GOT3 (cell line): ENCODE results near the gene QRFP.

Experiments used
- DNase-seq: peaks from one replicate; lab custom pipeline; 2025; ENCODE audit warnings: mixed read lengths; lab: John Stamatoyannopoulos, UW

QRFP gene

GRCh38 chr9:130872093-130872492 lies 24.5 kb downstream of the QRFP start:
- DNase-seq = no peak

- no peak for DNase-seq
Measured at GRCh38 chr9:130871395-130872062, 25.1 kb downstream of the QRFP start.

- no peak for DNase-seq
Measured at GRCh38 chr9:130870491-130871381, 25.9 kb downstream of the QRFP start.

GRCh38 chr9:130869250-130869649 lies 27.4 kb downstream of the QRFP start:
- DNase-seq = no peak

DNA sequence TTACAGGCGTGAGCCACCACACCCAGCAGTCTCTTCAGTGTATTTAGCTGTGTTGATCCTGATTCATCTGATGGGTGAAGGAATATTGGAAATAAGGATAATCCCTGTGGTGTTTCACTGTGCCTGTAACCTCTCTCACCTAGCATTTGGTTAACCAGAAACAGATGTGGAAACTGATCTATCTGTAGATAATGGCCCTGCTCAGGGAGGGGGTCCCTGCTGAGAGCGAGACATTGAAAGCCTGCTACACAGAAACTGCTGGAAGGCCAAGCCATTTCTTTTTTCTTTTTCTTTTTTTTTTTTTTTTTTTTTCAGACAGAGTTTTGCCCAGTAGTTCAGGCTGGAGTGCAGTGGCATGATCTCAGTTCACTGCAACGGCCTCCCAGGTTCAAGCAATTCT lies 28.4 kb downstream of the QRFP start:
- no peak for DNase-seq

DNA sequence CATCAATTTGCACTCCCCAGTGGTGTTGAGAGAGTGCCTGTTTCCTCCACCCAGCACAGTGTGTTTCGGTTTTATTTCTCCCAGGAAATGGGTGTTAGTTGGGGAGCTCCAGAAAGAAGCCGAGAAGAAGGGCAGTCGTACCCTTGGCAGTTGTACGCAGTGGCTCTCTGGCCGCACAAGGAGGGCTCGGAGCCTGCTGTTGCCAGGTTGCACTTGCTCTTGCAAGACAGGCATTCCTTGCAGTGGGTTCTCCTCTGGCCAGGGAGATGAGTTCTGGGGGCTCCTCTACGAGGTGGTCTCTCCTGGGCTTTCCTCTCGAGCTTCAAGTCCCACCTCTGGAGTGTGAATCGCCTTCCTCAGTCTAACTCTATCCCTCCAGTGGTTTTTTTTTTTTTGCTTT lies 29.1 kb downstream of the QRFP start:
- DNase-seq = no peak

DNA sequence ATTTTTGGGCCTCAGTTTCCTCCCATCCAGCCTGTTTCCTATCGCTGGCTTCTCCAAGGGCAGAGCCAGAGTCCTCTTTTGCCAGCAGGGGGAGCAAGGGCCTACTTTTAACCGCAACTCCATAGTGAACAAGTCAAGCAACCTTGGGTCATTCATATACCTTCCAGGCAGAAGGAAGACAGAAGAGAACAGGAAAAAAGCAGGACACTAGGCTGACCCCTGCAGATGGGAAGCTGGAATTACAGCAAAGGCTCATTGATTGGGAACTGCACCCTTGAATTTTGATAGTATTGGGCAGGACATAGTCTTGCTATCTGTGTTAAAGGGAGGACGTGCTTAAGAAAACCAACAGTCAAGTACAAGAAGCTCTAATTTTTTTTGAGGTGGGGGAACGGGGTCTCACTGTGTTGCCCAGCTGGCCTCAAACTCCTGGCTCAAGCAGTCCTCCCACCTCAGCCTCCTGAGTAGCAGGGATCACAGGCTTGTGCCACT lies 30.1 kb downstream of the QRFP start:
- DNase-seq = no peak

DNA sequence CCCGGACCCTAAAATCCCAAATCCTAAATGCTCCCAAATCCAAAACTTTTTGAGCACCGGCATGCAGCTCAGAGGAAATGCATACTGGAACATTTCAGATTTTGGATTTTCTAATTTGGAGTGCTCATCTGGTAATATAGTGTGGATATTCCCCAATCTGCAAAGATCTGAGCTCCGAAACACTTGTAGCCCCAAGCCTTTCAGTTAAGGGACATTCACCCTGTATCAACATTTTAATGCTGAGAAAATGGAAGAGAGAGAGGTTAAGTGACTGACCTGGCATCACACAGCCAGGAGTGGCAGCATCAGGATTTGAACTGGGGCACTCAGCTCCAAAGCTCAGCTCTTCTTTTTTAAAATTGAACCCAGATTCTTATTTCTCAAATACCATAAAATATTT lies 30.7 kb downstream of the QRFP start:
- DNase-seq = no peak

DNA sequence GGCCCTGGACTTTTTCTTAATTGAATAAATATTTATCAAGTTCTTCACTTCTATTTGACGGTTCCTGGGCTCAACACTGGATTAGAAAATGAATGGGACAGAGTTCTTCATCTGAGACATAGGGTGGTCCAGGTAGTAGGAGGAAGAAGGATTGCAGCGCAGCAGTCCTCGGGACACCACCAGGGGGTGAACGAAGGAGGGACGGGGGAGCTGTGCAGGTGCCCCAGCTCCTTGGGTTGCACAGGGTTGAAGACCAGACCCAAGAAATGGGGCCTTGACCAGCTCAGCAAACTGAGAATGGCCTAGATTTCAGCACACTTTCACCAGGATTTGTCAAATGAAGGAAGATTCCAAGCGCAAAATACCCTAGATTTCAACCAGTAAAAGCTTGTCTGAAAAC lies 32.1 kb downstream of the QRFP start:
- no peak for DNase-seq

GRCh38 chr9:130862747-130863146 lies 33.9 kb downstream of the QRFP start:
- no peak for DNase-seq

GRCh38 chr9:130862217-130862616 lies 34.4 kb downstream of the QRFP start:
- DNase-seq = no peak

DNA sequence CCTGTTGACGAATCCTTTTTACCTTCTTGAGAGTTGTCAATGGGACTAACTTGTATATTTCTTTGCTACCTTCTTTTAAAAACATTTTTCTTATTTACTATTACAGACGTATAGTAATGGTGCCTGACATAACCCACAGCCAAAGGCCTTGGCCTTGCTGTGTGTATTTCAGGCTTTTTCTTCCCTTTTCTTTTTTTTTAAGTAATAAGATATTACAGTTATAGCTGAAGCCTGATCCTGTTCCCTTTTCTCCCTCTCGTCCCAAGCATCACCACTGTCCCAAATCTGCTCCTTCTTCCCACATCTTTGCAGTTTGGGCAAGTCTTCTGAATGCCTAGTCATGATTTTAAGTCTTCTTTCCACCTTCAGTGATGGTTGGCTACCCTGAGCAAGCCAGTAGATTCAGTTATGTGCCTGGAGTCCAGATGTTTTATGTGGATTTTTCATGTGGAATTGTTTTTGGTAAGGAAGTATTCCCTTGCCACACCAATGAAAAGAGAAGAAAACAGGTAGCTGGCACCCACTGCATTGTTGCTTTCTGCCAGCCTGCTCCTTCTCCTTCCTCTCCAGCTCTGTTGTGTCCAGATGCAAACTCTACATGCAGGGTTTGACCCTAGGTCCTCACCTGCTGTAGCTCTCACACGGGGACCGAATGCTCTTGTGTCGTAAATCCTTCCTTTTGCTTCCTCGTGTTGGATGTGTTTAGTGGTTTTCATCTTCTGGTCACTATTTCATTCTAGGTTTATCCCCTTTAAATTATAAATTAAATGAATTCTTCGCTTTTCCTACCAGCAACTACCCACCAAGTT lies 35.0 kb downstream of the QRFP start:
- DNase-seq = no peak

DNA sequence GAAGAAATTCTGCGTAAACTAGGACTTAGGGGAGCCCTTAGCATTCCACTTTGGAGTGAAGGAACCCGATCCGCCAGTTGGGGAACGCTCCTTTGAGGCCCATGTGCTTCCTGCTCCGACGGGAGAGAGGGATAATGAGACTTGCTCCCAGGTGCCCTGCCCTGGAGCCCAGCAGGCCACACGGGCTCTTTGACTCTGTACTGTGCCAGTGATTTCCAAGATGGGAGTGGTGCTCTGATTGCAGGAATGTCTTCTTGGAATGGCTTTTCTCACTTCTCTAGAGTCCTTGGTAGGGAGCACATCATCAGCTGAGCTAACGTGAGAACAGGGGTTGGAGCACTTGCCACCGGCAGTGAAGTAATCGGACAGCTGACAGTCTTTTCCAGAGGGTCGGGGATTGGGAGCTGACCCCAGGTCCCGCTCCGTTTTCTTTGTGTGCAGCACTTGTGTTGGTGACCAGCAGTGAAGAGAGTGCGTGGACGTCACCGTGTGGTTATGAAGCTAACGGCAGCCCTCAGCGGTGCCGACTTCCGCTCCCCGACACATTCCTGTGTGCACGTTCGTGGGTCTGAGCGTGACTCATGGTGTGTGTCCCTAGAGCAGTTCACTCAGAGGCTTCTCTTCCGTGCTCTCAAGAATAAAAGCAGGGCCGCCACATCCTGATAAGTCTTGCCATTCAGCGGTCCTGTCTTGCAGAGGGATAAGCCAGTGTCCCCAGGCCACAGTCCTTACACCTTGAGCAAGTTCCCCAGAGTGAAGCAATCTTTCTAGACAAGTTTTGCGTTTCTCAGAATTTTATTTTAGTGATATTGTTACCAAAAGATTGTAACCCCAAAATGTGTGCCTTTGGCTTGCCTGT lies 35.9 kb downstream of the QRFP start:
- peak; percentile 24 for DNase-seq

DNA sequence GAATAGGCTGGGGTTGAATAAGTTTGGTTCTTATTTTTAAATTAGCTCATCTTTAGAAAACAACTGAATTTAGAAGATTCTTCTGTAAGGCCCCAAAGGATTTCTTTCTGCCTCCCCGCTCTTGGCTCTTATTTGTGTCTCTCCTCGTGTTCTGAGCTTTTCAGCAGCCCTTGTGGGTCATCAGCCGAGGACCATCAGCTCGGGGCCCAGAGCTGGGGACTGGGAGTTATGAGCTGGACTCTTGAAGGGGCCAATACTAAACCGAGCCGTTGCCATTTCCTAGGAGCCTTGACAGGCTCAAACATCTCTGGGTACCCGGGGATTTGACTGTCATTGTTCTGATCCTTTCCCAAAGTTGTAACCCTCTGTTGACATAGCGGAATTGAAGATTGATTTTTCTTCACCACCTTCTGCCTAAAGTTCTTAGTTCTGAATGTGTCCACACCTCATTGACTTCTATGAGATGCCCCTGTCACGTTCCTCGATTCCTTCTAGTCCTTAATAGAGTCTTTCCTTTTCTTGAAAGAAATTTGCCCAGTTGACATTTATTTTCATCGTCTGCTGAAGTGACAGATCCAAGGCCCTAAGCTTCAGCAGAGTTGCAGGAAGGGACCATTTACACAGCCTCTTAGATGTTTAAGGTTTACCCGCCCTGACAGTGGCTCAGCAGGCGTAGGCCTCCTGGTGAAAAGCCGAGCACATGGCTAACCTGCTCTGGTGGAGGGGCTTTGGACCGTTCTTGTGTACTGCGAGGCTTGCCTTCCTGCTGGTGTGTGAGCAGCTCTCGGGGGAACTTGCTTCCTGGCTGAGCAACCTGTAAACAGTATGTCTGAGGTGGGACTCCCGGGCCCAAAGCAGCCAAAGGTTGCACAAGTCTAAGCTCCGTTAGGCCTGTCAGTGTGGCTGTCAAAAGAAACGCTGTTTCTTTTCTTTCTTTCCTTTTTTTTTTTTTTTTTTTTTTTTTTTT lies 37.6 kb downstream of the QRFP start:
- DNase-seq = no peak

DNA sequence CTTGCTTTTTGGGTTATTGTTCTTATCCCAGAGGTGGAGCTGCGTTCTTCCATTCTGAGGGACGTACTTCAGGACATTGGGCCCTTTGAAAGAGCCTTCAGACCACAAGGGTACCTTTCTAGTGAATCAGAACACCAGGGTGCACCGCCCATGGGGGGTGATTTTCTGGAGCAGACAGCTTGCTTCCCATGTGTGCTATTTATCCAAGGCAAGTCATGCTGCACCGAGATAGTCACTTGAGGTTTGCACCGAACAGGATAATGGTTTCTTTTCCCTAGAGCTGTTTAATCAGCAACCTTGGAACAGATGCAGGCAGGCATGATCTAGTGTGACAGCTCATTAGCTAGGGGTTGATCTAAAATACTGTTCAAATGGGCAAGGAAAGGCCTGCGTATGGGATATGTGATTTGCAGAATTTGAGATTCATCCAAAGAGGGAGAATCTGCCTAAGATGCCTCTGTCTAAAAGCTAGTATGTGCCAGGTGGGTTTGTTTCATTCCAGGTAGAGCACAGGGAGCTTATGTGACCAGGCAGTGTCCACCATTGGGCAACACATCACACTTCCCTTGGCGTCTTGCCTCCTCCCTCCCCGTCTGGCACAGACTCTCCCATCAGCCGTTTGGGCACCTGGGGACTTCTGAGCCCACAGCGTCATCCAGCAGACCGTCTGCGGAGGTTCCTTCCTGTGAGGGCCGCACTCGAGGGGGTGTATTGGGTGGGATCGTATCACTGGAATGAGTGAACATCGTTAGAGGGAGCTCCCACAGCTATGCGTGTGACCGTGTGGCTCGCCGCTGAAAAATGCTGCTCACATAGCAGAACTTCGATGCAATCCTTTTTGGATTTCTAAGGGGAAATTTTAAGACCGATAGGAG lies 38.5 kb downstream of the QRFP start:
- no peak for DNase-seq

DNA sequence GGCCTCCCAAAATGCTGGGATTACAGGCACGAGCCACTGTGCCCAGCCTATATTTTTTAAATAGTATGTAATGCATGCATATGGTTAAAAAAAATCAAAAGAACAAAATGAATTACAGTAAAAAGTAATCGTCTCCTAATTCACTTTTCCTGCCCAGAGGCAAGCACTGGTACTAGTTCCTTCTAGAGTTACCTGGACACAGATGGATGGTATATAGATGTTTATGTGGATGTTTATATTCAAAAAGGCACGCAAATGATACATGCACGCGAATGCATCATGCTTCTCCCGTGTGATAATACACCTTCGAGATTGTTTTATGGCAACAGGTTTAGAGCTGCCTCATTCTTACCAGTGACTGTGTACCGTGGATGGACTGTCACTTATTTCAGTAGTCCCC lies 40.1 kb downstream of the QRFP start:
- DNase-seq = no peak

DNA sequence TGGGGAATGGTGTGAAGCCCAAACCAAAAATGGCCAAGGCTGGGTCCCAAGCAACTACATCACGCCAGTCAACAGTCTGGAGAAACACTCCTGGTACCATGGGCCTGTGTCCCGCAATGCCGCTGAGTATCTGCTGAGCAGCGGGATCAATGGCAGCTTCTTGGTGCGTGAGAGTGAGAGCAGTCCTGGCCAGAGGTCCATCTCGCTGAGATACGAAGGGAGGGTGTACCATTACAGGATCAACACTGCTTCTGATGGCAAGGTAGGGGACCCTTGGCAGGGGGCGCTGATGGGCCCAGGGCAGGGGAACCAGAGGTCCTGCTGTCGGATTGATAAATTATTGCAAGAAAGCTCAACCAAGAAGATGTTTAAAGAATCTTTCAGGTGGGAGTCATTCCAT lies 41.8 kb downstream of the QRFP start:
- no peak for DNase-seq

GRCh38 chr9:130854092-130854491 lies 42.5 kb downstream of the QRFP start:
- DNase-seq = no peak

DNA sequence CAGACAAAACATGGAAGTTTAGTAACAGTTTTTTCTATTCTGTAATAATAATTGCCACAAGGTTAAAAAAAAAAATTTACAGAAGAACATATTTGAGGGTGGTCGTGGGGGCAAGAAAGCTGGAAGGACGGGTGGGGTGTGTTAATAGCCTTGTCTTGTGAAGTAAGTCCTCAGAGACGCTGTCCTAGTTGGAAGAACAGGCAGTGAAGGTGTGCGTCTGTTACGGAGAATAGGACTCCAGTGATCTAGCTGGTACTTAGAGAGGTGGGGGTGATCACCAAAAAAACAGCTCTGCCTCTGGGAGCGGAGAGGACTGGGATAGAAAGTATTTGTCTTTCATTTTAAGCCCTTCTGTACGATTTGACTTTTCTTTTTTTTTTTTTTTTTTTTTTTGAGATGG lies 43.8 kb downstream of the QRFP start:
- no peak for DNase-seq
